ENCODE results near the gene LIM2.
"Not testable (repeated sequence)": the region's sequence is repeated elsewhere in the genome, so short reads cannot be mapped to it uniquely, and the experiment has no call there.

LIM2 gene

GRCh38 chr19:51422053-51422448, 34.3 kb upstream of the LIM2 start:
- TF ChIP-seq, protein P1, sequence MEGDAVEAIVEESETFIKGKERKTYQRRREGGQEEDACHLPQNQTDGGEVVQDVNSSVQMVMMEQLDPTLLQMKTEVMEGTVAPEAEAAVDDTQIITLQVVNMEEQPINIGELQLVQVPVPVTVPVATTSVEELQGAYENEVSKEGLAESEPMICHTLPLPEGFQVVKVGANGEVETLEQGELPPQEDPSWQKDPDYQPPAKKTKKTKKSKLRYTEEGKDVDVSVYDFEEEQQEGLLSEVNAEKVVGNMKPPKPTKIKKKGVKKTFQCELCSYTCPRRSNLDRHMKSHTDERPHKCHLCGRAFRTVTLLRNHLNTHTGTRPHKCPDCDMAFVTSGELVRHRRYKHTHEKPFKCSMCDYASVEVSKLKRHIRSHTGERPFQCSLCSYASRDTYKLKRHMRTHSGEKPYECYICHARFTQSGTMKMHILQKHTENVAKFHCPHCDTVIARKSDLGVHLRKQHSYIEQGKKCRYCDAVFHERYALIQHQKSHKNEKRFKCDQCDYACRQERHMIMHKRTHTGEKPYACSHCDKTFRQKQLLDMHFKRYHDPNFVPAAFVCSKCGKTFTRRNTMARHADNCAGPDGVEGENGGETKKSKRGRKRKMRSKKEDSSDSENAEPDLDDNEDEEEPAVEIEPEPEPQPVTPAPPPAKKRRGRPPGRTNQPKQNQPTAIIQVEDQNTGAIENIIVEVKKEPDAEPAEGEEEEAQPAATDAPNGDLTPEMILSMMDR (IDR thresholded peaks at IDR 0.05; ENCODE audit: control extremely low read depth, extremely low read depth, low read depth, missing control alignments) = peak; percentile 99
- ChIA-PET POLR2A (no interaction called here), CTCF (interaction anchor here (0.6 to 13.4 kb wide), 33 partner anchors 10 to 246 kb away, joined by 3 to 168 read pairs (median 4); partner anchors contain the start of genes NKG7 and VSIG10L)
- peak; percentile 89 for DNase-seq (ENCODE audit: extremely low spot score)

- TF ChIP-seq, protein P1 (IDR thresholded peaks at IDR 0.05; ENCODE audit: control extremely low read depth, extremely low read depth, low read depth, missing control alignments) = no peak
- ChIA-PET POLR2A (interaction anchor here (0.6 kb wide), 1 partner anchor 17 kb away, joined by 3 read pairs; no protein-coding TSS in a partner anchor), CTCF (interaction anchor here (0.6 to 13.4 kb wide), 36 partner anchors 8 to 247 kb away, joined by 3 to 168 read pairs (median 4); partner anchors contain the start of genes NKG7 and VSIG10L)
- no peak for DNase-seq (ENCODE audit: extremely low spot score)
Measured at GRCh38 chr19:51421229-51422052, 33.7 kb upstream of the LIM2 start.

DNA sequence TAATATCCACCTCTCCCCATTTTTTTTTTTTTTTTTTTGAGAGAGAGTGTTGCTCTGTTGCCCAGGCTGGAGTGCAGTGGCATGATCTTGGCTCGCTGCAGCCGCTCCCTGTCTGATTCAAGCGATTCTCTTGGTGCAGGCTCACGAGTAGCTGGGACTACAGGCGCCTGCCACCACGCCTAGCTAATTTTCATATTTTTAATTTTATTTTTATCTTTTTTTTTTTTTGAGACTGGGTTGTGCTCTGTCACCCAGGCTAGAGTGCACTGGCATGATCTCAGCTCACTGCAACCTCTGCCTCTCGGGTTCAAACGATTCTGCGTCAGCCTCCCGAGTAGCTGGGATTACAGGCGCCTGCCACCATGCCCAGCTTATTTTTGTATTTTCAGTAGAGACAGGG, 32.7 kb upstream of the LIM2 start:
- ChIA-PET CTCF (interaction anchor here (1.1 to 13.4 kb wide), 17 partner anchors 9 to 248 kb away, joined by 3 to 168 read pairs (median 8); partner anchors contain the start of gene NKG7), POLR2A (interaction anchor here (0.6 to 0.7 kb wide), 2 partner anchors 16 to 223 kb away, joined by 3 to 5 read pairs; no protein-coding TSS in a partner anchor)
- not testable (repeated sequence) for DNase-seq (ENCODE audit: extremely low spot score)

GRCh38 chr19:51418707-51419106, 30.9 kb upstream of the LIM2 start:
- CTCF ChIA-PET = interaction anchor here (1.5 to 13.4 kb wide), 9 partner anchors 10 to 252 kb away, joined by 4 to 168 read pairs (median 10); no protein-coding TSS in a partner anchor
- DNase-seq (ENCODE audit: extremely low spot score) = peak; percentile 35
- TF ChIP-seq, protein P1 (IDR thresholded peaks at IDR 0.05; ENCODE audit: control extremely low read depth, extremely low read depth, low read depth, missing control alignments) = no peak
- POLR2A ChIA-PET = interaction anchor here (1.0 to 2.4 kb wide), 3 partner anchors 23 to 79 kb away, joined by 5 to 11 read pairs (median 7); no protein-coding TSS in a partner anchor

GRCh38 chr19:51417810-51418157, 30.0 kb upstream of the LIM2 start:
- TF ChIP-seq, protein P1 (IDR thresholded peaks at IDR 0.05; ENCODE audit: control extremely low read depth, extremely low read depth, low read depth, missing control alignments) = no peak
- CTCF ChIA-PET = interaction anchor here (0.6 to 13.4 kb wide), 16 partner anchors 9 to 253 kb away, joined by 3 to 168 read pairs (median 4); no protein-coding TSS in a partner anchor
- DNase-seq (ENCODE audit: extremely low spot score) = no peak
- POLR2A ChIA-PET = interaction anchor here (1.0 to 2.4 kb wide), 3 partner anchors 22 to 78 kb away, joined by 5 to 11 read pairs (median 7); no protein-coding TSS in a partner anchor

DNA sequence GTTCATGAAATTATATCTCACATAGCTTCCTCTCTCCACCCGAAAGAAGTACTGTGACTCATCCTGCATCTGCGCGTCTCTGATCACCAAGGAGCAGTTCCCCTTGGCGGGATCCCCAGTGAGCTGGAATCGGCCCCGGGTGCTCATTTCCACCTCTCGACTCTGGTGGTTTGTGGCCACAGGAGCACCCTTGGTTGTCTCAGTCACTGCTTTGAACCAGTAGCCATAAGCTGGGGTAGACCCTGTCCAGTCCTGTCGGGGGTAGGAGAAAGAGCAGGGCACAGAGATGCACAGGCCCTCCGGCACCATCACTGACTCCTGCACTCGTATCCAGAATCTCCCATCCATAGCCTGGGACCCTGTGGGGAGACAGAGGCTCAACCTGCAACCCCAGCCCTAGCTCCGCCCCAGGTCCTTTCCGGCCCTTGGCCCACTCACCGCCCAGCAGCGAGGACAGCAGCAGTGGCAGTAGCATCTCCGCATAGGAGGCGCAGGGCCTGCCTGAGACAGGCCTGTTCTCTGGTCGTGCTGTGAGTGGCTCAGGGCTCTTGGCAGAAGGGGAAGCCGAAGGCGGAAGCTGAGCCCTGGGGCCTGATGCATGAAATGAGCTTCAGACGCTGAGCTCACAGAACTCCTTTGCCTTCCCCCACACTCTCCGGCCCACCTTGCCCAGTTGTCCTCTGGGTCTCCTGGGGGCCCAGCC, 29.5 kb upstream of the LIM2 start, which contains the start of gene SIGLEC10:
Gene SIGLEC10 (minus strand): TSS at position 536 of the 703 bp plus-strand sequence. CDS start 61 bp downstream, at position 475.
- ChIA-PET POLR2A (interaction anchor here (1.0 to 2.4 kb wide), 3 partner anchors 22 to 78 kb away, joined by 5 to 11 read pairs (median 7); no protein-coding TSS in a partner anchor), CTCF (interaction anchor here (0.6 to 13.4 kb wide), 16 partner anchors 8 to 253 kb away, joined by 3 to 168 read pairs (median 4); no protein-coding TSS in a partner anchor)
- TF ChIP-seq, protein P1 (IDR thresholded peaks at IDR 0.05; ENCODE audit: control extremely low read depth, extremely low read depth, low read depth, missing control alignments) = no peak
- DNase-seq (ENCODE audit: extremely low spot score) = peak; percentile 85

DNA sequence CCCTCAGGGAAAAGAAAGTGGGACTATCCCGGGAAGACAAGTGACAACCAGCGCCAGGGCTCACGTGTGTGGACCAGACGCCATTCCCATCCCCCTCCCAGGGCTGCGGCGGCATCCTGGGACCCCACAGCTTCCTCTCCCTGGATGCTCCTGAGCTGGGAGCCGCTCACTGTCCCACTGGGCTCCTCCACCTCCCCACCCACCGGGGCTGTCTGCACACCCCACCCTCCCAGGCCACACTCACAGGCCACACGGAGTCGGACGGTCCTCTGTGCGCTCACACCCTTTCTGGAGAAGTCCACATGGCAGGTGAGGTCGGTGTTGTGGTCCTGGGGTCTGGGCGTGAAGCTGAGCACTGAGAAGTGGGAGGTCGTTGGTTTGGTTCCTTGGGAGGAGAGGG, 28.6 kb upstream of the LIM2 start:
- POLR2A ChIA-PET = interaction anchor here (2.4 kb wide), 1 partner anchor 49 kb away, joined by 11 read pairs; no protein-coding TSS in a partner anchor
- CTCF ChIA-PET = interaction anchor here (1.7 to 13.4 kb wide), 4 partner anchors 7 to 52 kb away, joined by 4 to 168 read pairs (median 86); no protein-coding TSS in a partner anchor
- not testable (repeated sequence) for DNase-seq (ENCODE audit: extremely low spot score)

Data from GM10248 (cell line).